HepG2 (cell line): ENCODE data around the gene PPP1R12B. TPM values are rescaled to one million over a fixed set of nuclear protein-coding genes. Genes with fewer than 3 reads are reported as not detected.

ENCODE experiments used
- ARID4A ChIP-seq: sonication (generic); formaldehyde crosslinking; IDR thresholded peaks from 2 replicates; pipeline ENCODE4 v1.5.0; 2020; ENCODE audit warnings: mild to moderate bottlenecking, missing genetic modification reagents, borderline replicate concordance
- KLF6 ChIP-seq: IDR thresholded peaks from 2 replicates; pipeline ENCODE4 v1.8.0; 2016; ENCODE audit warnings: missing biosample characterization, missing genetic modification reagents
- KMT2A ChIP-seq: sonication (generic); formaldehyde crosslinking; IDR thresholded peaks from 2 replicates; pipeline ENCODE4 v1.4.0; 2020; ENCODE audit warnings: missing genetic modification reagents
- RNF2 ChIP-seq: fragments of 450-650 bp; conservative IDR thresholded peaks from 2 replicates; pipeline ENCODE4 v1.6.1; 2016; ENCODE audit warnings: low read depth
- TFE3 ChIP-seq: IDR thresholded peaks from 2 replicates; pipeline ENCODE4 v1.6.1; 2016
- THAP8 ChIP-seq: sonication (generic); formaldehyde crosslinking; IDR thresholded peaks from 2 replicates; pipeline ENCODE4 v1.5.1; 2020; ENCODE audit warnings: missing genetic modification reagents, mild to moderate bottlenecking, borderline replicate concordance
- ZBTB1 ChIP-seq: sonication (generic); formaldehyde crosslinking; IDR thresholded peaks from 2 replicates; pipeline ENCODE4 v1.4.0; 2020; ENCODE audit warnings: missing genetic modification reagents, borderline replicate concordance
- ZBTB40 ChIP-seq, 2 experiments: fragments of 450-650 bp in 1 of 2; sonication (generic) in 1 of 2; formaldehyde crosslinking in 1 of 2; IDR thresholded peaks; 2 replicates each; pipeline versions ENCODE4 v1.6.1 to v1.8.0; 2016 to 2022; ENCODE audit warnings: antibody characterized with exemption in 1 of 2, mild to moderate bottlenecking in 1 of 2, missing genetic modification reagents in 1 of 2
- polyA plus RNA-seq, 8 experiments: library from polyadenylated mRNA; depleted of rRNA in 3 of 8; stranded (reverse) in 7 of 8; unstranded in 1 of 8; fragments of >200 nt; fragmentation: Illumina TruSeq in 4 of 8; extraction: Trizol in 4 of 8; gene quantifications; 2 replicates each; pipeline versions ENCODE4 v1.2.1 to v1.2.3, GENCODE V29; 2011 to 2016; ENCODE audit warnings: low read depth in 4 of 8, missing spikeins in 1 of 8, mixed read lengths in 1 of 8; ENCODE audit not compliant: insufficient read depth in 1 of 8
- total RNA-seq, 5 experiments: library from RNA; depleted of rRNA; stranded (reverse); fragments of >200 nt; fragmentation: Illumina TruSeq; extraction: Trizol; gene quantifications; 2 replicates each; pipeline ENCODE4 v1.2.3, GENCODE V29; 2016; ENCODE audit warnings: low read depth in 1 of 5

PPP1R12B gene
- total and polyA plus RNA-seq, 2 of the 13 experiments (the other 11 are each of a cell fraction or from before 2014, with no cell fraction given) = 12.0 to 13.6 TPM

GRCh38 chr1:202348509-202349205 is at the start of gene PPP1R12B (continued):
- TF ChIP-seq ARID4A (CRISPR knock-in tag) (peak; percentile 95), KLF6 (CRISPR knock-in tag) (no peak), TFE3 (CRISPR knock-in tag) (peak; percentile 77), THAP8 (CRISPR knock-in tag) (no peak), ZBTB1 (CRISPR knock-in tag) (no peak), KMT2A (CRISPR knock-in tag) (peak; percentile 76; the same call in 1 of the 2 replicates), ZBTB40 (IDR thresholded peaks at IDR 0.05) (no peak), ZBTB40 (CRISPR knock-in tag; IDR thresholded peaks at IDR 0.05) (peak; percentile 23; the same call in 1 of the 2 replicates), RNF2 (peak; percentile 41; the same call in 1 of the 2 replicates)
